Activated T-cell treated with anti-CD3 and anti-CD28 coated beads, Interleukin-2, amount 50 U/mL, for 24 hours (primary cell): ENCODE measurements around the gene MRPL49.
"Not testable (repeated sequence)": the region's sequence is repeated elsewhere in the genome, so short reads cannot be mapped to it uniquely, and the experiment has no call there.

Experiments used
- DNase-seq: peaks from one replicate; pipeline ENCODE4 v3.0.0-alpha.2; 2020
- H3K27ac Mint-ChIP-seq: 2 replicates; pipeline ENCODE4 v1.8.0; 2020; ENCODE audit warnings: mild to moderate bottlenecking, mixed read lengths
- H3K27me3 Mint-ChIP-seq: 2 replicates; pipeline ENCODE4 v1.8.0; 2020; ENCODE audit warnings: mixed read lengths
- H3K36me3 Mint-ChIP-seq: 2 replicates; pipeline ENCODE4 v1.8.0; 2020; ENCODE audit warnings: low read depth, mixed read lengths
- H3K4me1 Mint-ChIP-seq: 2 replicates; pipeline ENCODE4 v1.8.0; 2020; ENCODE audit warnings: low read depth, mixed read lengths
- H3K4me3 Mint-ChIP-seq: 2 replicates; pipeline ENCODE4 v1.8.0; 2020; ENCODE audit warnings: mild to moderate bottlenecking, moderate library complexity, mixed read lengths
- H3K9me3 Mint-ChIP-seq: 2 replicates; pipeline ENCODE4 v1.8.0; 2020; ENCODE audit warnings: mixed read lengths

MRPL49 gene

DNA sequence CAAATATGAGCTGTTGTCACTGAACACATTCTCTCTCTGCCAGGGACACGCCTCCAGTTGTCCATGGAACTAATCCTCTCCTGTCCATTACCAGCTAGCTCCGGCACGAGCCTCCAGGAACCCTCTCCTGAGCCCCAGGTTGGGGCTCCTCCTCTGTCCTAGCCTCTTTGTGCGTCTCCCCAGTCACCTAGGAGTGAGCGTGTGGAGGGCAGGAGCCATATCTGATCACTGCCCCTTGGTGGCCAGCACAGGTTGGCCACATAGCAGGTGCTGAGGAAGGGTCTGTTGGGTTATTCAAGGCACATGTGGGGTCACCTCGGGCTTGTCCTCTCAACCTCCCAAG, 9.7 kb downstream of the MRPL49 start:
- peak overlapping the region; percentile 99 for H3K27ac Mint-ChIP-seq
- no peaks in the 10 kb centered on the region for H3K9me3 Mint-ChIP-seq
- DNase-seq = no peak
- no peak overlapping the region for H3K4me3 Mint-ChIP-seq
- no peaks in the 10 kb centered on the region for H3K27me3 Mint-ChIP-seq
- H3K36me3 Mint-ChIP-seq = peaks cover 86% of the 10 kb centered on the region
- H3K4me1 Mint-ChIP-seq = peaks cover 33% of the 10 kb centered on the region

DNA sequence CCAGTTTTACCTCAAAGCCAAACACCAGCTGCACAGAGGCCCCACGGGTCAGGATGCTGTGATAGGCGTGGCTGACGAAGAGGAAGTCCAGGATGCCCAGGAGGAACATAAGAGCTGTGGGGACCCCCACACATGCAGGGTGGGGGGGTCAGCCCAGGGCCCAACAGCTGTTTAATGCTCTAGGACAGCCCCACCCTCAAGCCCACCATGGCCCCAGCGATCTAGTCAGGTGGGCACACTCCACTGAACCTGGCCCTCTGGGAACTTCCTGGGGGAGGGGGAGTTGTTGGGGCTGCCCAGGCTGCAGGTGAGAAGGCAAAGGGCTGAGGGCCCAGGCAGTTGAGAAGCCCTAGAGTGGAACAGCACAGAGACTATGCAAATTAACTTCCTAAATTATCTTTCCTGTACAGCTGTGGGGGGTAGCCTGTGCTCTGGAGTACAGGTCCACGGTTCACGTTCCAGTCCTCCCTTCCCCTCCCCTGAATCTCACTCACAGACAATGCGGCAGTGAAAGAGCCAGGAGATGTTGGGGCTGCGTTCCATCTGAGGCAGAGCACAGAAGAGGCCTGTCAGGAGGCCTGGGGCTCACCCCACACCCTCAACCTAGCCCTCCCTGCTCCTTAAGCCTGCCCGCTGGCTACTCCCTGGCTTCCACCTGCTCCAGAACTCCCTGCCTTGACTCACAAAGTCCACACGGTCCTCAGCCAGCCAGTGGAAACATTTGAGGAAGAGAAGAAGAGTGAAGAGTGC, 10.3 kb downstream of the MRPL49 start:
- Mint-ChIP-seq H3K4me3 (peak overlapping the region; percentile 97), H3K9me3 (no peaks in the 10 kb centered on the region), H3K4me1 (peaks cover 33% of the 10 kb centered on the region), H3K27me3 (no peaks in the 10 kb centered on the region), H3K27ac (peak overlapping the region; percentile 99), H3K36me3 (peaks cover 80% of the 10 kb centered on the region)
- DNase-seq = no peak

DNA sequence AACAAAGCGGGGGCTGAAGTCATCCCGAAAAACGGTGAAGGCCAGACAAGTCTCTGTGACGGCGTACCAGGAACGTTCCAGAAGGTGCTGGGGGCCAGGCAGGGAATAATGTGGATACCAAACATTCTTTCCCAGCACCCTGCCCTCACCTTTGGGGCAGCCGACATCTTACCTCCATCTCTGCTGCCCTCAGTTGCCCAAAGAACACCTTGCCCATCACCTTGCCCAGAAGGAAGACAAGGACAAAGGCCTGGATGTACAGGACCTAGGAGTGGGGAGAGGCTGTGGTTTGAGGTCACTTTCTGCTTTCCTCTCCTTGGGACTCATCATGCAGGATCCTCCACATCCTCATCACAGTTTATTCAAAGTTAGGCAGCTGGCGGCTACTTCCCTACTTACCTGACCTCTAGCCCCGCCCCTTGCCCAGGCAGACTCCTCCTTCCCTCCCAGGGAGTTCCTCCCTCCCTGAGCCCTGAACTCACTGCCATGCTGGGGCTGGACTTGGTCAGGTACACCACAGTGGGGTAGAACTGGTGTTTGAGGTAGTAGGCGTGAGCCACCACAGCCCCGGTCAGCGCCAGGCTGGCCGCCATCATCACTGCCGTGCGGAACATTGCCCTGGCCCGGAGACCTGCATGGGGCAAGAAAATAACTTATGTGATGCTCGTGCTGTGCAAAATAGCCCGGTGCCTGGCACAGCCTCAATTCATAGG, 11.0 kb downstream of the MRPL49 start:
- Mint-ChIP-seq H3K36me3 (peaks cover 73% of the 10 kb centered on the region), H3K4me3 (peak overlapping the region; percentile 97), H3K4me1 (peaks cover 33% of the 10 kb centered on the region), H3K27ac (peak overlapping the region; percentile 99), H3K27me3 (no peaks in the 10 kb centered on the region), H3K9me3 (no peaks in the 10 kb centered on the region)
- DNase-seq = peak; percentile 73

DNA sequence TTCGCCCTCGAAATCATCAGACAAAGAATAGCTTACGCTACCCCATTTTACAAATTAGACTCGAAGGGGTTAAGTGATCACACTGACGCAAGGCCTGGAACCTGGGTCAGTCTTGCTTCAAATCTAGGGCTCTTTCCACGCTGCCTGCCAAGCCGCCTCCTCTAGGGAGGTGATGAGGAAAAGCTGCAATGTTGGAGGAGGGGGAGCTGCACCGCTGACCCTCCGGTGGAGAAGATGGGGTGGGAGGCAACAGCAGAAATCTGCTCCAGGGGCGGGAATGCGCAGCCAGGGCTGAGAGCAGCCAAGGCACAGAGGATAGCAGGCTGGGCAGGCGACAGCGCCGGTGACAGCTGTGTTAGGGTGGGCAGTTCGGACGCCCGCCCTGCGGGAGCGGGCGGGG, 11.6 kb downstream of the MRPL49 start:
- Mint-ChIP-seq H3K36me3 (peaks cover 67% of the 10 kb centered on the region), H3K9me3 (no peaks in the 10 kb centered on the region), H3K27ac (peak overlapping the region; percentile 99), H3K27me3 (no peaks in the 10 kb centered on the region), H3K4me1 (peaks cover 33% of the 10 kb centered on the region), H3K4me3 (peak overlapping the region; percentile 97)
- DNase-seq = no peak

DNA sequence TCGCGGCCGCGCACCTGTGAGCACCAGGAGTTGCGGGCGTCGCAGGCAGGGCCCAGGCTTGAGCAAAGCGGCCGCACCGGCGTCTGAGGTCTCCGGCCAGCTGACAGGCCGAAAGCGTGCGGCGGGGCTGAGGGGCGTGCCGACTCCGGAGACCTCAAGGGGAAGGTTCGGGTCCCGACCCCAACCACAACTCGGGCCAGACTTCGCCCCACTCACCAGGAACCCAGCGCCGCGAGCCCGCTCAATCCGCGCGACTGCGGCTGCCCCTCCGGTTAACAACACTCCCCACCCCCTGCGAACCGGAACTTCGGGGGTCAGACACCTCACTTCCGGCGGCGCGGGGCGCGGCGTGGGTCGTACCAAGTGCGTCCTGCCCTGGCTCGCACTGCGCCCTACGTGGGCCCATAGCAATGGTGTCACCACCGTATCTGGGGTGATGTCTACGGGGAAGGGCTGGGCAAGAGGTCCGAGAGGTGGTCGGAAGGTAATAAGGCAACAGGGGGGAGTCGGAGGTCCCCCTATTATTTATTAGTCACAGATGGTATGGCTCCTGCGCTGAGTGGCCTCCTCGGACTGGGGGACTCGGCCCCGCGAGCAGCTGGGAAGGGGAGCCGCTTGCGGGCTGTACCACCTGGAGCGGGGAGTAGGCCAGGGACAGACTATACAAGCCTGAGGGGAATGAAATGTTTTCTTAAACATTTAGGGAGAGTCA, 12.3 kb downstream of the MRPL49 start, which contains the start of gene SYVN1:
TSS of gene SYVN1 (minus strand) at position 280 of the 712 bp plus-strand sequence. CDS start 918 bp downstream, outside the sequence.
- Mint-ChIP-seq H3K4me1 (peaks cover 33% of the 10 kb centered on the region), H3K9me3 (no peaks in the 10 kb centered on the region), H3K36me3 (peaks cover 60% of the 10 kb centered on the region)

DNA sequence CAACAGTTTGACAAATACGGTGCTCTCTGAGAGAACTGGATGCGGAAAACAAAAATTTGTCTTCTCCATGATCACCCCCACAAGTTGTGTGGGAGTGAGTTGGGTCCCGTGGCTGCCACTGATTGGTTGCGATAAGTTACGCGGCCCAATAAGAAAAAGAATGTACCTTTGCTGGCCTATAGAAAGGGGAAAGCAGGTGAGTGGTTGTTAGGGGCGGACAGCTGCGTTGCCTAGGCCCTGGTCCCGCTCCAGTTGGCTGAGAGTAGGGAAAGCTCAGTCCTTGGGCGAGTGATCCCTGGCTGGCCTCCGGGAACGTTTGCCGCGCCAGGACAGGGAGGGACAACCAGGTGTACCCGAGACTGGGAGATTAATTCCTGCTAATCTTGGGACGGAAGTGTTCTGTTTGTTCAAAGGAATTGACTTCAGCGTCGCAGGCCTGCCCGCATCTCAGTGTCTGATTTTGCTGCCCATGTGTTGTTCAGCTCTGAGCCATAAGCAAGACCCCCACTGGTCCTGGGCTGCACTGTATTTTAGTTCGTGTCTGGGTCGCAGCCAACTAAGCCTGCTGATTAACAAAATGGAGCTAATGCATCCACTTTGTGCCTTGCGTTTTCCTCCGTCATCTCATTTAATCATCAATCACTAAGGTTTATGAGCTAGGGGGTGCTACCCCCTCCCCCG, 13.0 kb downstream of the MRPL49 start:
- peak; percentile 83 for DNase-seq
- Mint-ChIP-seq H3K27me3 (no peaks in the 10 kb centered on the region), H3K9me3 (no peaks in the 10 kb centered on the region), H3K36me3 (peaks cover 54% of the 10 kb centered on the region), H3K4me1 (peaks cover 33% of the 10 kb centered on the region), H3K27ac (peak overlapping the region; percentile 99), H3K4me3 (peak overlapping the region; percentile 97)

More for the DNA sequence above, 12.3 kb downstream of the MRPL49 start, which contains the start of gene SYVN1:
- H3K27ac Mint-ChIP-seq = peak within 1 kb of the TSS; percentile 99
- no peaks in the 10 kb centered on the region for H3K27me3 Mint-ChIP-seq
- H3K4me3 Mint-ChIP-seq = peak within 1 kb of the TSS; percentile 97
- peak; percentile 97 for DNase-seq

DNA sequence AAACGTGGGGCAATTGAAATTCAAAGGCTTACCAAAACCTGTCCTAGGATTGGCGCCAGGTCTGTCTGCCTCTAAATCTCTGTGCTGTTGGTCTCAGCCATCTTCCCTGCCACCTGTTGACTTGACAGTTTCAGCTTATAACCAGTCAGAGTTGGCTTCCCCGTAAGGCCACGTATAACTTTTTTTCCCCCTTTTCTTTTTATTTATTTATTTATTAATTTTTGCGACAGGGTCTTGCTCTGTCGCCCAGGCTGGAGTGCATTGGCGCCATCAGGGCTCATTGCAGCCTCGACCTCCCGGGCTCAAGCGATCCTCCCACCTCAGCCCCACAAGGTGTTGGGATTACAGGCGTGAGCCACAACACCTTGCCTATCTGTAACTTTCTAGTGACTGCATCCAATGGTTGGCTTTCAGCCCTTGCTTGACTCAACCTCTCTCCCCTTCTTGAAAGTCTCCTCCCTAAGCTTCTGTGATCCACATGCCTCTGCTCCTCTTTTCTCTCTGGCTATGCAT, 13.6 kb downstream of the MRPL49 start:
- no peak for DNase-seq
- Mint-ChIP-seq H3K4me3 (peak overlapping the region; percentile 97), H3K4me1 (peaks cover 33% of the 10 kb centered on the region), H3K27ac (peak overlapping the region; percentile 99), H3K36me3 (peaks cover 48% of the 10 kb centered on the region), H3K27me3 (no peaks in the 10 kb centered on the region), H3K9me3 (no peaks in the 10 kb centered on the region)

DNA sequence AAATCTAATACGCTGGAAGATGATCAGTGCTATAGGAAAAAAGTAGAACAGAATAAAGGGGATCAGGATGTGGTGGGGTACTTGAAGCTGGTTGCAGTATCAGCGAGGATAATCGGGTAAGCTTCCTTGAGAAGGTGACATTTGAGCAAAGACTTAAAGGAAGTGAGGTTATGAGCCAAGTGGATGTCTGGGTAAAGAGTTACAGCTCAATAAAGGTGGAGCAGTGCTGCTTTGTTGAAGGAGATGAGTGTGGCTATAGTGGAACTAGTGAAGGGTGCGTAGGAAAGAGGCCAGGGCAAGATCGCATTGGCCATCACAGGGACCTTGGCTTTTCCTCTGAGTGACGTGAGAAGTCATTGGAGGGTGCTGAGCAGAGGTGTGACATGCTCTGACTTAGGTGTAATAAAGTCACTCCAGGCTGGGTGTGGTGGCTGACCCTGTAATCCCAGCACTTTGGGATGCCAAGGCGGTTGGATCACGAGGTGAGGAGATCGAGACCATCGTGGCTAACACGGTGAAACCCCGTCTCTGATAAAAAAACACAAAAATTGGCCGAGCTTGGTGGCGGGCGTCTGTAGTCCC, 14.5 kb downstream of the MRPL49 start:
- Mint-ChIP-seq H3K27ac (peak overlapping the region; percentile 86), H3K4me1 (peaks cover 28% of the 10 kb centered on the region), H3K36me3 (peaks cover 38% of the 10 kb centered on the region), H3K9me3 (no peaks in the 10 kb centered on the region), H3K27me3 (no peaks in the 10 kb centered on the region), H3K4me3 (peak overlapping the region; percentile 97)
- no peak for DNase-seq

DNA sequence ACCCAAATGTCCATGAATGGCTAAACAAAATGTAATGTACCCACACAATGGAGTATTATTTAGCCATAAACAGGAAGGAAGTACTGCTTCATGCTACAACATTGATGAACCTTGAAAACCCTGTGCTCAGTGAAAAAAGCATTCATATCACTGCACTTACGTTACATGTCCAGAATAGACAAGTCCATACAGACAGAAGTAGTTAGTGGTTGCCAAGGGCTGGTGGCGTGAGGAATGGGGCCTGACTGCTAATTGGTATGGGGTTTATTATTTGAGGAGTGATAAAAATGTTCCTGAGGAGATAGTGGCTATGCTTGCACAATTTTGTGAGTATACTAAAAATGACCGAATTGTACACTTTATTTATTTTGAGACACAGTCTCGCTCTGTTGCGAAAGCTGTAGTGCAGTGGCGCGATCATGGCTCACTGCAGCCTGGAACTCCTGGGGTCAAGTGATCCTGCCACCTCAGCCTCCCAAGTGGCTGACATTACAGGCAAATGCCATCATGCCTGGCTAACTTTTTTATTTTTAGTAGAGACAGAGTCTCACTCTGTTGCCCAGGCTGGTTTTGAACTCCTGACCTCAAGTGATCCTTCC, 19.9 kb downstream of the MRPL49 start:
- Mint-ChIP-seq H3K27ac (no peak overlapping the region), H3K9me3 (no peaks in the 10 kb centered on the region), H3K36me3 (no peaks in the 10 kb centered on the region), H3K4me1 (no peaks in the 10 kb centered on the region), H3K27me3 (no peaks in the 10 kb centered on the region), H3K4me3 (no peak overlapping the region)
- no peak for DNase-seq

DNA sequence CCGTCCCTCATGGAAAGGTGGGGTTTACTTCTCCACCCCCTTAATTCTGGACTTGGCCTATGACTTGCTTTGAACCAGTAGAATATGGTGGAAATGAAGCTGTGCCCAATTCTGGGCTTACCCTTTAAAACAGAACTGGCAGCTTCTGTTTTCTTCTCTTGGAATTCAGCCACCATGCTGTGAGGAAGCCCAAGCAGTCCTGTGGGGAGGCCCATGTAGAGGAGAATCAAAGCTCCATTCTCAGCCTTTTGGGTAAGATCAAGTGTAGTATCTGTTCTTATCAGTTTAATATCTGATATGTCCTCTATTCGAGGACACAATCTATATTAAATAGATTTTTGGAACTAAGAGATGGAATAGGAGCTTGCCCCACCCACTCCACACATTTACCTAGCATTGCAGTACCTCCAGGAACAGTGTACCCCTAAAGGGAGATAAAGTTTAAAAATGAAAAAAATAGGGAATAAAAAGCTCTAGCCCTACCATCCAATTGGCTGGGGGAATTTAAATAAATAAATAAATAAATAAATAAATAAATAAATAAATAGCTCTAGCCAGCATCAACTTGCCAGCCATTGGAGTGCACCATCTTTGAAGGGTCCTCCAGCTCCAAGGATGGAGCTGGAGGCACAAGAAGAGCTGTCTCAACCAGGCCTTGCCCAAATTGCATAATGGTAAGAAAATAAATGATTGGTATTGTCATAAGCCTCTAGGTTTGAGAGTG, 25.4 kb downstream of the MRPL49 start:
- Mint-ChIP-seq H3K36me3 (no peaks in the 10 kb centered on the region), H3K9me3 (no peaks in the 10 kb centered on the region), H3K4me3 (no peak overlapping the region), H3K4me1 (peaks cover 7% of the 10 kb centered on the region), H3K27ac (no peak overlapping the region), H3K27me3 (peaks cover 11% of the 10 kb centered on the region)
- no peak for DNase-seq

DNA sequence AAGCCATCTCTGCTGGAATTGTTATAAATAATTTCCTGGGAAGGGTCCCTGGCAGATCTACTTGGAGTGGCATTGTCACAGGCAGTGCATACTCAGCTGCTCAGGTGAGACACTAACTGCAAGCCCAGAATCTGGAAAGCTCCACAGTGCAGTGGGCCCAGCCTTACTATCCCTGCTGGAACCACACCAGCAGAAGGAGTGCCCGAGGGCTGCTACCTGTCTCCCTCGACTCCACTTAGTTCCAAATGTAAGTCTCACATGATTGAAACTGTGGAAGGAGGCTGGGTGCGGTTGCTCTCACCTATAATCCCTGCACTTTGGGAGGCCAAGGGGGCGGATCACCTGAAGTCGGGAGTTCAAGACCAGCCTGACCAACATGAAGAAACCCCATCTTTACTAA, 26.5 kb downstream of the MRPL49 start:
- DNase-seq = no peak
- peaks cover 7% of the 10 kb centered on the region for H3K4me1 Mint-ChIP-seq
- H3K9me3 Mint-ChIP-seq = no peaks in the 10 kb centered on the region
- H3K27ac Mint-ChIP-seq = no peak overlapping the region
- no peak overlapping the region for H3K4me3 Mint-ChIP-seq
- no peaks in the 10 kb centered on the region for H3K36me3 Mint-ChIP-seq
- peaks cover 11% of the 10 kb centered on the region for H3K27me3 Mint-ChIP-seq

DNA sequence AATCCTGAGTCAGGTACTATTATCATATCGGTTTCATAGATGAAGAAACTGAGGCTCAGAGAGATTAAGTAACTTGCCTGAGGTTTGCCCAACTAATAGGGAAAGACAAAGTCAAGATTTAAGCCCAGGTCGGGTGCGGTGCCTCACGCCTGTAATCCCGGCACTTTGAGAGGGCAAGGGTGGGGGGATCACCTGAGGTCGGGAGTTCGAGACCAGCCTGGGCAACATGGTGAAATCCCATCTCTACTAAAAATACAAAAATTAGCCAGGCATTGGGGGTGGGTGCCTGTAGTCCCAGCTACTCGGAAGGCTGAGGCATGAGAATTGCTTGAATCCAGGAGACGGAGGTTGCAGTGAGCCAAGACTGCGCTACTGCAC, 28.0 kb downstream of the MRPL49 start:
- not testable (repeated sequence) for H3K27ac Mint-ChIP-seq, DNase-seq, H3K4me1 Mint-ChIP-seq, H3K36me3 Mint-ChIP-seq, H3K9me3 Mint-ChIP-seq, H3K4me3 Mint-ChIP-seq
- peaks cover 11% of the 10 kb centered on the region for H3K27me3 Mint-ChIP-seq
